Suppressor macrophage treated with lipopolysaccharide for 4 hours (primary cell): ENCODE measurements around the gene ALPP.
"Not testable (repeated sequence)": the region's sequence is repeated elsewhere in the genome, so short reads cannot be mapped to it uniquely, and the experiment has no call there.

Experiments used
- DNase-seq: peaks from one replicate; pipeline ENCODE4 v3.0.0-alpha.2; 2020

The ALPP gene

DNA sequence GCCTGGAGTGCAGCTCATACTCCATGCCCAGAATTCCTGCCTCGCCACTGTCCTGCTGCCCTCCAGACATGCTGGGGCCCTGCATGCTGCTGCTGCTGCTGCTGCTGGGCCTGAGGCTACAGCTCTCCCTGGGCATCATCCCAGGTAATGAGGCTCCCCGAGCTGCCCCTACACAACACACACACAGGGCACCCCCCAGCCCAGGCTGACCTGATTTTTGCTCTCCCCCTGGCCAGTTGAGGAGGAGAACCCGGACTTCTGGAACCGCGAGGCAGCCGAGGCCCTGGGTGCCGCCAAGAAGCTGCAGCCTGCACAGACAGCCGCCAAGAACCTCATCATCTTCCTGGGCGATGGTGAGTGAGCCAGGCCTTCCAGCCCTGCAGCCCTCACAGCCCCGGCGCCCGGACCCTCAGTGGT, at the start of gene ALPP:
ALPP (plus strand) TSS at position 17 of the 417 bp plus-strand sequence; CDS start at position 69, 52 bp downstream.
- DNase-seq: not testable (repeated sequence)

GRCh38 chr2:232329716-232330067, 48.9 kb upstream of the ALPP start:
- DNase-seq: no peak

DNA sequence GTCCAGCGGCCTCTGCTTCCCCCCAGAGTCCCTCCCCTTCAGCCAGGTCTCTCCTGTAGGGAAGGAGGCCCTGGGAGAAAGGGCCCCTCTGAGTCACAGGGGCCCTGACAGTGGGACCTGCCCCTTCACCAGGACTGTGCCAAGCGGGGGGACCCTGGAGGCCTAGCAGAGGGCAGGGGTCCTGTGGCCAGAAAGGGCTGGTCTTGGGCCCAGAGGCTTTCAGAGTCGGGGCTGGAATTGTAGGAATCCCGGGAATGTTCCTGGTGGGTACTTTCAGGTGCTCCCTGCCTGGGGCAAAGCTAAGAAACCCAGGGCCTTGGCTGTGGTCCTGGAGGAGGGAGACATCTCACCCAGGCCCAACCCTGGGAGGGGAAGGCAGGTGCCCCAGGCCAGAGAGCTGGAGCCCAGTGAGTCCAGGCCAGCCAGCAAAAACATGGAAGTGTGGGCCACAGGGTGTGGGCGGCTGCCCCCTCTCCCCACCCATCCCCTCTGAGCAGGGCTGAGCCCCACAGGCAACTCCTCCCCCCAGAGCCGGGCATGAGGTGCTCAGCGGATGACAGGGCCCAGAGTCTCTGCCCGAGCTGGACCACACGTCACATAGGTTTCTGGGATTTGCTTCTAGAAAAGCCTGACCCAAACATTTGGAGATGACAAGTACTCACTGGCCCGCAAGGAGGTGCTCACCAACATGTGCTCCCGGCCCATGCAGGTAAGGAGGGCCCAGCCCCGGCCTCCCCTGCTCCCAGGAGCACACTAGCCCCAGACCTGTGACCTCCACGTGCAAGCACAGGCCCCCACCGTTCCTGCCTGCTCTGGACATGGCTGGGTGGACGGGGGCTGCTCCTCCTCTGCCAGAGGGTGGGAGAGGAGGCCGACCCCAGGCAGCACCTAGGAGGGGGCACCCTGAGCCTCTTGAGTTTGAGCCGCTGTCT, 48.2 kb upstream of the ALPP start:
- DNase-seq: no peak

DNA sequence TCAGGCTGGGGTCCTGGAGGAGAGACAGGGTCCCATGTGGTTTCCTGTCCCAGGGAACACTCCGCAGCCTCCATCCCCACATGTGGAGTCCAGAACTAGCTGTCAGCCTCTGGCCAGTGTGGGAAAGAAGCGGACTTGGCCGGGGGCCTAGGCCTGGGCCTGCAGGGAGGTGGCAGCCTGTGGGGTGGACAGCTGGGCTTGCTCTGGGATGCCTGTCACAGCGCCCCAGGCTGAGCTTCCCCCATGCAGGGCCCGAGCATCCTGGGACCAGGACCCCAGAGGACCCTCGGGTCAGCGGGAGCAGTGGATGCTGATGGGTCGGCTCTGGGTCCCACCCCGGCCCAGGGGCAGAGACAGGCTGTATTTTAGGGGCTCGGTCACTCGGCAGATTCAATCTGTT, 47.5 kb upstream of the ALPP start:
- not testable (repeated sequence) for DNase-seq

GRCh38 chr2:232331641-232332040, 46.9 kb upstream of the ALPP start:
- not testable (repeated sequence) for DNase-seq

GRCh38 chr2:232332244-232332939, 46.2 kb upstream of the ALPP start:
- not testable (repeated sequence) for DNase-seq

DNA sequence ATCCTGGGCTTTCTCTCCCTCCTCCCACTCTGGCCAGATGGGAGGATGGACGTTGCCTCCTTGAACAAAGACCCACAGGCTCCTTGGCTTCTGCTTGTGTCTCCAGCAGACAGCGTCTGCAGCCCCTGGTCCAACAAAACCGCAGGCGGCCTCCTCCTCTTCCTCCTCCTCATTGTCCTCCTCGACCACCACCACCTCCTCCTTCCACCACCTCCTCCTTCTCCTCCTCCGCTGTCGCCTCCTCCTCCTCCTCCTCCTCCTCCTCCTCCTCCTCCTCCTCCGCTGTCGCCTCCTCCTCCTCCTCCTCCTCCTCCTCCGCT, 45.7 kb upstream of the ALPP start:
- no peak for DNase-seq

DNA sequence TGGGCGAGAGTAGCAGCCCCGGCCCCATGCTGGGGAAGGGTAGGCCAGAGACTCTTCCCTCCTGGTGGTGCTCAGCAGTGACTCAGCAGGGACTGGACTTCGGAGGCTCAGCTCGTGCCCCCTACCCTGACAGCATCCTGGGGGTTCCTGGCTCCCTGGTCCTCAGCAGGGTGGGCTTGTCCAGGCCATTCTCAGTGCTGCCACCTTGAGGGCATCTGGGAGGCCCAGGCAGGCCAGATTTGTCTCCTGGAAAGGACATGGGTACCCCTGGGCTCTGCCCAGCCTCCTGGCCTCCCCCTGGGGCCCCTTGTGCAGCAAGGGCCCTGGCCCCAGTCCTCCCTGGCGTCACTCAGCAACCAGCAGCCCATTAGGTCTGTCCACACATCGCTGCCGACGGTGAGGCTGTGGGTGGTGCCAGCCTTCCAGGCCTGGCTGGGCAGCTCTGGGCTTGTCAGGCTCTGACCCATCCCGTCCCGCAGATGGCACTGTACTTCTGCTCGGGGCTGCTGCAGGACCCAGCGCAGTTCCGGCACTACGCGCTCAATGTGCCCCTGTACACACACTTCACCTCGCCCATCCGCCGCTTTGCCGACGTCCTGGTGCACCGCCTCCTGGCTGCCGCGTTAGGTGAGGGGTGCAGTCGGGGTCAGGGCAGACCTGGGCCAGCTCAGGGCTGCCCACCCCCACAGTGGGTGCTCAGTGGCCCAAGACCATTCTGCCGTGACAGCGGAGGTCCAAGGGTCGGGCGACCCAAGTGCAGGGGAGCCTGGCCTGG, 45.0 kb upstream of the ALPP start:
- no peak for DNase-seq

GRCh38 chr2:232334136-232334884, 44.2 kb upstream of the ALPP start:
- DNase-seq: not testable (repeated sequence)

DNA sequence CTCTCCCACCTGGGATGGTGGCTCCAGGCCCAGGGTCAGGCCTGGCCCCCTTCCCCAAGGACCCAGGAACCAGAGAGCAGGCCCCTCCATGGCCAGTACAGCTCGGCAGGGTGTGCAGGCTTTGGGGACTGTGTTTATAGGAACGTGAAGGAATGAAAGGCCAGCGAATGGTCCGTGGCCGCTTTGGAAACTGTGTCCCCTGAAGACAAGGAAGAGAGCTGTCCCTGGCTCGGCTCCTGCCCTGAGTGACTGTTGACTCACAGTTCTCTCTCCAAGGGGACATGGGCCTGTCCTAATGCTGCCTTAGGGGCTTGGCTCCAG, 43.7 kb upstream of the ALPP start:
- DNase-seq: not testable (repeated sequence)

- DNase-seq: not testable (repeated sequence)
Measured at GRCh38 chr2:232335206-232335858, 43.2 kb upstream of the ALPP start.

DNA sequence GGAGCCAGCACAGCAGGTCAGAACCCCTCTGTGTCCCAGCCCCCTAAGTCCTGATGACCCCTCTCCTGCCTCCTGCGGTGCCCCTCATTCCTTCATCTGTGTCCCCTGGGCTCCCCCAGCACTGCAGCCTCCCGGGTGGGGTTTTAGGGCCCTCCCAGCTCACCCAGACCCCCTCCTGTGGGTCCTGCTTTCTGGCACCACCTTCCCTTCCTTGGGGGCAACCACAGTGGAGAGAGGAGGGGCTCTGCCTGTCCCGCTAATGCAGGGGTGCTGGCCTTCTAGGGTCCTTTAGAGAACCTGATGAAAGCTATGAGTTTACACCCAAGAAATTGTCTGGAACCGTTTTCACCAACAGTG, 42.7 kb upstream of the ALPP start:
- DNase-seq: no peak

- no peak for DNase-seq
Measured at GRCh38 chr2:232336241-232336736, 42.3 kb upstream of the ALPP start.

- DNase-seq: no peak
Measured at GRCh38 chr2:232336981-232337720, 41.4 kb upstream of the ALPP start.

- not testable (repeated sequence) for DNase-seq
Measured at GRCh38 chr2:232338094-232338758, 40.3 kb upstream of the ALPP start.

- no peak for DNase-seq
Measured at GRCh38 chr2:232338759-232339106, 39.8 kb upstream of the ALPP start.

- no peak for DNase-seq
Measured at GRCh38 chr2:232339121-232340081, 39.1 kb upstream of the ALPP start.

GRCh38 chr2:232340171-232340935, 38.2 kb upstream of the ALPP start:
- no peak for DNase-seq
